ENCODE measurements around the gene TDRD1.
A peak's percentile ranks its signal among the peaks of the same experiment; 100 is the strongest.

TDRD1 gene

GRCh38 chr10:114260366-114260765 is 81.2 kb downstream of the TDRD1 start:
- DNase-seq = no peak
- H3K27ac ChIP-seq (ENCODE audit: low read depth, low read length) = no peak overlapping the region
- no peak overlapping the region for H3K56ac ChIP-seq (ENCODE audit: low read length)
- H3K9ac ChIP-seq (ENCODE audit: low read length) = no peak overlapping the region
- no peaks in the 10 kb centered on the region for H3K79me1 ChIP-seq (ENCODE audit: low read length)
- no peaks in the 10 kb centered on the region for H3K27me3 ChIP-seq (ENCODE audit: insufficient read depth, low read length, poor library complexity)
- H2AK5ac ChIP-seq (ENCODE audit: low read length) = no peak overlapping the region
- H4K8ac ChIP-seq (ENCODE audit: low read depth, low read length) = no peak overlapping the region
- no peak overlapping the region for H2BK5ac ChIP-seq (ENCODE audit: low read length)
- no peak overlapping the region for H3K4me2 ChIP-seq (ENCODE audit: low read length)
- no peaks in the 10 kb centered on the region for H3K4me1 ChIP-seq (ENCODE audit: control insufficient read depth, low read depth, low read length)
- no peaks in the 10 kb centered on the region for H3K36me3 ChIP-seq (ENCODE audit: control insufficient read depth, insufficient read depth, low read length)
- no peak overlapping the region for H3K23ac ChIP-seq (ENCODE audit: low read length)
- no peak overlapping the region for H3K4ac ChIP-seq (ENCODE audit: low read depth, low read length)
- no peaks in the 10 kb centered on the region for H3K79me2 ChIP-seq (ENCODE audit: control insufficient read depth, insufficient read depth, low read length)
- no peak overlapping the region for H3K18ac ChIP-seq (ENCODE audit: low read length)
- H3K4me3 ChIP-seq (ENCODE audit: low read length) = no peak overlapping the region
- no peak overlapping the region for H4K5ac ChIP-seq (ENCODE audit: low read length)
- H2BK120ac ChIP-seq (ENCODE audit: low read depth, low read length) = no peak overlapping the region
- H2BK15ac ChIP-seq (replicated peaks; ENCODE audit: low read depth) = no peak overlapping the region
- no CpG with 5 or more reads among the region's 5 CpGs for WGBS (ENCODE audit: extremely low coverage, insufficient coverage, low lambda C conversion rate)

GRCh38 chr10:114261076-114261475 is 81.9 kb downstream of the TDRD1 start:
- Histone ChIP-seq H2BK5ac (ENCODE audit: low read length) (no peak overlapping the region), H4K8ac (ENCODE audit: low read depth, low read length) (no peak overlapping the region), H3K27ac (ENCODE audit: low read depth, low read length) (no peak overlapping the region), H2AK5ac (ENCODE audit: low read length) (no peak overlapping the region), H3K4me2 (ENCODE audit: low read length) (no peak overlapping the region), H2BK120ac (ENCODE audit: low read depth, low read length) (no peak overlapping the region), H3K36me3 (ENCODE audit: control insufficient read depth, insufficient read depth, low read length) (no peaks in the 10 kb centered on the region), H3K9ac (ENCODE audit: low read length) (no peak overlapping the region), H3K27me3 (ENCODE audit: insufficient read depth, low read length, poor library complexity) (no peaks in the 10 kb centered on the region), H3K79me2 (ENCODE audit: control insufficient read depth, insufficient read depth, low read length) (no peaks in the 10 kb centered on the region), H3K4ac (ENCODE audit: low read depth, low read length) (no peak overlapping the region), H3K4me3 (ENCODE audit: low read length) (no peak overlapping the region), H3K18ac (ENCODE audit: low read length) (no peak overlapping the region), H3K56ac (ENCODE audit: low read length) (no peak overlapping the region), H3K4me1 (ENCODE audit: control insufficient read depth, low read depth, low read length) (no peaks in the 10 kb centered on the region), H3K79me1 (ENCODE audit: low read length) (no peaks in the 10 kb centered on the region), H2BK15ac (replicated peaks; ENCODE audit: low read depth) (no peak overlapping the region), H4K5ac (ENCODE audit: low read length) (no peak overlapping the region), H3K23ac (ENCODE audit: low read length) (no peak overlapping the region)
- WGBS (ENCODE audit: extremely low coverage, insufficient coverage, low lambda C conversion rate) = no CpG with 5 or more reads among the region's 2 CpGs
- DNase-seq = no peak

GRCh38 chr10:114262496-114262895 is 83.3 kb downstream of the TDRD1 start:
- no peak overlapping the region for H3K56ac ChIP-seq (ENCODE audit: low read length)
- no CpG with 5 or more reads among the region's 4 CpGs for WGBS (ENCODE audit: extremely low coverage, insufficient coverage, low lambda C conversion rate)
- no peak overlapping the region for H2BK5ac ChIP-seq (ENCODE audit: low read length)
- H2AK5ac ChIP-seq (ENCODE audit: low read length) = no peak overlapping the region
- H3K79me2 ChIP-seq (ENCODE audit: control insufficient read depth, insufficient read depth, low read length) = no peaks in the 10 kb centered on the region
- no peak overlapping the region for H3K4me2 ChIP-seq (ENCODE audit: low read length)
- no peak overlapping the region for H3K9ac ChIP-seq (ENCODE audit: low read length)
- H3K18ac ChIP-seq (ENCODE audit: low read length) = no peak overlapping the region
- H2BK15ac ChIP-seq (replicated peaks; ENCODE audit: low read depth) = no peak overlapping the region
- H3K4ac ChIP-seq (ENCODE audit: low read depth, low read length) = no peak overlapping the region
- H3K27ac ChIP-seq (ENCODE audit: low read depth, low read length) = no peak overlapping the region
- no peaks in the 10 kb centered on the region for H3K4me1 ChIP-seq (ENCODE audit: control insufficient read depth, low read depth, low read length)
- no peaks in the 10 kb centered on the region for H3K36me3 ChIP-seq (ENCODE audit: control insufficient read depth, insufficient read depth, low read length)
- no peak overlapping the region for H4K5ac ChIP-seq (ENCODE audit: low read length)
- H2BK120ac ChIP-seq (ENCODE audit: low read depth, low read length) = no peak overlapping the region
- H4K8ac ChIP-seq (ENCODE audit: low read depth, low read length) = no peak overlapping the region
- no peak overlapping the region for H3K23ac ChIP-seq (ENCODE audit: low read length)
- DNase-seq = peak; percentile 27
- no peak overlapping the region for H3K4me3 ChIP-seq (ENCODE audit: low read length)
- H3K27me3 ChIP-seq (ENCODE audit: insufficient read depth, low read length, poor library complexity) = no peaks in the 10 kb centered on the region
- no peaks in the 10 kb centered on the region for H3K79me1 ChIP-seq (ENCODE audit: low read length)

DNA sequence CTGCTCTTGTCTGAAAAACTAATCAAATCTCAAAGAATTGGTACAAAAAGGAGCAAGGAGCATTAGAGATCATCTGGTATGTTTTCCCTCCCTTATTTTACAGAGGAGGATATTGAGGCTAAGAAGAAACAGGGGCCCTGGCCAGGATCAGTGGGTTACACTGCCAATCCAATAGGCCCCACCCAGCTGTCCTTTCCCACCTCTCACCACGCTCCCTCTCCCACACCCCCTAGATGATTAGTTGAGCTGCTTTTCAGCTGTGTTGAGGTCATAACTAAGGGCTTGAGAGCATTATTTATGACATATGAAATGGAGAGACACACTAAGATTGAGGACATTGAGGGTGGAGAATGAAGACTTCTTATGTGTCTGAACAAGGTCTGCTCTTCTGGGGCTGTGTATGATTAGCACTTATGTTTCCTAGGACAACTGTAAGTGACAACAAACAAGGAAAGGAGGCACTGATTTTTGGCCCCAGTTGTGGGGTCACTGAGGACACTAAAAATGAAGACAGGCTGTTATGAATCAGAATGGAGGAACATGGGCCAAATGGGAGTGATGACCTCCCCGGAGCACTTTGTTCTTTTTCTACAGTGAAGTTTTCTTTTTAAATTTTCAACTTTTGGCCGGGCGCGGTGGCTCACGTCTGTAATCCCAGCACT is 86.4 kb downstream of the TDRD1 start:
- Histone ChIP-seq H2BK5ac (ENCODE audit: low read length) (no peak overlapping the region), H3K4me3 (ENCODE audit: low read length) (no peak overlapping the region), H3K36me3 (ENCODE audit: control insufficient read depth, insufficient read depth, low read length) (no peaks in the 10 kb centered on the region), H3K79me1 (ENCODE audit: low read length) (no peaks in the 10 kb centered on the region), H3K9ac (ENCODE audit: low read length) (no peak overlapping the region), H3K27ac (ENCODE audit: low read depth, low read length) (no peak overlapping the region), H3K27me3 (ENCODE audit: insufficient read depth, low read length, poor library complexity) (no peaks in the 10 kb centered on the region), H4K5ac (ENCODE audit: low read length) (no peak overlapping the region), H3K4me1 (ENCODE audit: control insufficient read depth, low read depth, low read length) (no peaks in the 10 kb centered on the region), H3K79me2 (ENCODE audit: control insufficient read depth, insufficient read depth, low read length) (no peaks in the 10 kb centered on the region), H2BK120ac (ENCODE audit: low read depth, low read length) (no peak overlapping the region), H3K4ac (ENCODE audit: low read depth, low read length) (no peak overlapping the region), H3K18ac (ENCODE audit: low read length) (no peak overlapping the region), H2AK5ac (ENCODE audit: low read length) (no peak overlapping the region), H3K4me2 (ENCODE audit: low read length) (no peak overlapping the region), H3K23ac (ENCODE audit: low read length) (no peak overlapping the region), H3K56ac (ENCODE audit: low read length) (no peak overlapping the region), H2BK15ac (replicated peaks; ENCODE audit: low read depth) (no peak overlapping the region), H4K8ac (ENCODE audit: low read depth, low read length) (no peak overlapping the region)
- no peak for DNase-seq
- WGBS (ENCODE audit: extremely low coverage, insufficient coverage, low lambda C conversion rate) = no CpG with 5 or more reads among the region's 6 CpGs

DNA sequence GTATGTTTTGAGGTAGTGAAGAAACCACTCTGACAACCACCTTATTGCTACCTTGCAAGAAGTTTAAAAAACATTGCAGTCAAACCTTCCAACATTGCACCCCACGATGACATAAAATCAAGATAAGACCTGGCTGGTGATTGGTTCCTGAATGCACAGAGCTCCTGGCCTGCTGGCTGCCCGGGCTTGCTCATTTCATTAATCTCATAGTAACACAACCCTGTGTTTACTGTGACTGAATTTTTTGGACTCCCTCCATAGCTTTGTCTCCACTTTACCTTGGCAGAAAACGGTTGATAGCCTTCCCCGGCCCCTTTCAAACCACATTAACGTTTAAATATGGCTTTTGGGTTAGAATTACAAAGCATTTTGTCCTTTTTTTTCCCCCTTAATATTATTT is 87.4 kb downstream of the TDRD1 start:
- Histone ChIP-seq H2BK120ac (ENCODE audit: low read depth, low read length) (no peak overlapping the region), H3K27ac (ENCODE audit: low read depth, low read length) (no peak overlapping the region), H3K9ac (ENCODE audit: low read length) (no peak overlapping the region), H2BK15ac (replicated peaks; ENCODE audit: low read depth) (no peak overlapping the region), H3K4me3 (ENCODE audit: low read length) (no peak overlapping the region), H3K36me3 (ENCODE audit: control insufficient read depth, insufficient read depth, low read length) (no peaks in the 10 kb centered on the region), H3K4me2 (ENCODE audit: low read length) (no peak overlapping the region), H4K5ac (ENCODE audit: low read length) (no peak overlapping the region), H3K27me3 (ENCODE audit: insufficient read depth, low read length, poor library complexity) (no peaks in the 10 kb centered on the region), H3K23ac (ENCODE audit: low read length) (no peak overlapping the region), H3K4me1 (ENCODE audit: control insufficient read depth, low read depth, low read length) (no peaks in the 10 kb centered on the region), H4K8ac (ENCODE audit: low read depth, low read length) (no peak overlapping the region), H3K79me1 (ENCODE audit: low read length) (no peaks in the 10 kb centered on the region), H3K18ac (ENCODE audit: low read length) (no peak overlapping the region), H3K4ac (ENCODE audit: low read depth, low read length) (no peak overlapping the region), H3K79me2 (ENCODE audit: control insufficient read depth, insufficient read depth, low read length) (no peaks in the 10 kb centered on the region), H2AK5ac (ENCODE audit: low read length) (no peak overlapping the region), H2BK5ac (ENCODE audit: low read length) (no peak overlapping the region), H3K56ac (ENCODE audit: low read length) (no peak overlapping the region)
- WGBS (ENCODE audit: extremely low coverage, insufficient coverage, low lambda C conversion rate) = no CpG with 5 or more reads among the region's 5 CpGs
- no peak for DNase-seq

Data from mesendoderm (in vitro differentiated cells).